Trophoblast cell (in vitro differentiated cells and primary cell): ENCODE results near the gene STAMBP.
"Not testable (repeated sequence)": the region's sequence is repeated elsewhere in the genome, so short reads cannot be mapped to it uniquely, and the experiment has no call there.

Source experiments
- DNase-seq, 2 donors: peaks; one replicate each; pipeline ENCODE4 v3.0.0-alpha.2; 2016
- H2AFZ ChIP-seq: 2 replicates; pipeline ENCODE4 v1.6.1; 2013; ENCODE audit warnings: low read length, moderate library complexity, mild to moderate bottlenecking; ENCODE audit not compliant: insufficient read depth, poor library complexity
- H2AK5ac ChIP-seq: 2 replicates; pipeline ENCODE4 v1.6.1; 2013; ENCODE audit warnings: mild to moderate bottlenecking, low read length
- H2BK120ac ChIP-seq: 2 replicates; pipeline ENCODE4 v1.6.1; 2013; ENCODE audit warnings: low read length, mild to moderate bottlenecking, moderate library complexity; ENCODE audit not compliant: insufficient read depth, poor library complexity
- H2BK12ac ChIP-seq: 2 replicates; pipeline ENCODE4 v1.6.1; 2013; ENCODE audit warnings: mild to moderate bottlenecking, low read length, moderate library complexity
- H2BK5ac ChIP-seq: 2 replicates; pipeline ENCODE4 v1.6.1; 2013; ENCODE audit warnings: low read length, low read depth, moderate library complexity, mild to moderate bottlenecking; ENCODE audit not compliant: poor library complexity
- H3K14ac ChIP-seq: 2 replicates; pipeline ENCODE4 v1.6.1; 2013; ENCODE audit warnings: mild to moderate bottlenecking, low read length
- H3K18ac ChIP-seq: 2 replicates; pipeline ENCODE4 v1.6.1; 2013; ENCODE audit warnings: mild to moderate bottlenecking, low read length
- H3K23ac ChIP-seq: 2 replicates; pipeline ENCODE4 v1.6.1; 2013; ENCODE audit warnings: low read length
- H3K27ac ChIP-seq: 2 replicates; pipeline ENCODE4 v1.5.1; 2013; ENCODE audit warnings: low read depth, mild to moderate bottlenecking, inconsistent platforms, low read length, moderate library complexity
- H3K27me3 ChIP-seq: 2 replicates; pipeline ENCODE4 v1.6.1; 2013; ENCODE audit warnings: inconsistent platforms, mild to moderate bottlenecking, low read length, moderate library complexity; ENCODE audit not compliant: insufficient read depth
- H3K36me3 ChIP-seq, 2 experiments: 1 replicate in 1 of 2; 2 replicates in 1 of 2; pipeline ENCODE4 v1.6.1; 2013; ENCODE audit warnings: low read length in 2 of 2, mild to moderate bottlenecking in 2 of 2, moderate library complexity in 1 of 2; ENCODE audit not compliant: insufficient read depth in 2 of 2, control insufficient read depth in 1 of 2
- H3K4ac ChIP-seq: 2 replicates; pipeline ENCODE4 v1.6.1; 2013; ENCODE audit warnings: low read depth, mild to moderate bottlenecking, low read length, moderate library complexity
- H3K4me1 ChIP-seq, 2 experiments: 1 replicate in 1 of 2; 2 replicates in 1 of 2; pipeline ENCODE4 v1.6.1; 2013; ENCODE audit warnings: low read length in 2 of 2, mild to moderate bottlenecking in 2 of 2, moderate library complexity in 1 of 2; ENCODE audit not compliant: insufficient read depth in 2 of 2, control insufficient read depth in 1 of 2
- H3K4me2 ChIP-seq: 2 replicates; pipeline ENCODE4 v1.6.1; 2013; ENCODE audit warnings: inconsistent platforms, mild to moderate bottlenecking, low read length, moderate library complexity
- H3K4me3 ChIP-seq: 2 replicates; pipeline ENCODE4 v1.5.1; 2013; ENCODE audit warnings: mild to moderate bottlenecking, low read depth, low read length, inconsistent platforms
- H3K79me1 ChIP-seq: one replicate; pipeline ENCODE4 v1.6.1; 2013; ENCODE audit warnings: low read length
- H3K79me2 ChIP-seq: 2 replicates; pipeline ENCODE4 v1.6.1; 2013; ENCODE audit warnings: low read length, mild to moderate bottlenecking; ENCODE audit not compliant: control insufficient read depth, insufficient read depth, poor library complexity
- H3K9ac ChIP-seq: 2 replicates; pipeline ENCODE4 v1.6.1; 2013; ENCODE audit warnings: mild to moderate bottlenecking, low read length
- H3K9me3 ChIP-seq: 2 replicates; pipeline ENCODE4 v1.6.1; 2013; ENCODE audit warnings: low read depth, mild to moderate bottlenecking, control low read depth, inconsistent platforms, low read length; ENCODE audit not compliant: insufficient read depth
- H4K12ac ChIP-seq: 2 replicates; pipeline ENCODE4 v1.6.1; 2013; ENCODE audit warnings: low read depth, mild to moderate bottlenecking, low read length, moderate library complexity
- H4K8ac ChIP-seq: 2 replicates; pipeline ENCODE4 v1.6.1; 2013; ENCODE audit warnings: low read depth, mild to moderate bottlenecking, low read length, moderate library complexity
- H4K91ac ChIP-seq: one replicate; pipeline ENCODE4 v1.6.1; 2013; ENCODE audit warnings: low read depth, mild to moderate bottlenecking, low read length, moderate library complexity
- WGBS: extraction: QIAGEN DNeasy Blood & Tissue Kit; methylation state at CpG from one replicate; pipeline ENCODE4 v1.1.7; 2013; ENCODE audit warnings: missing lambda C conversion rate; ENCODE audit not compliant: insufficient read length, insufficient coverage; ENCODE audit errors: extremely low coverage; 5-methylcytosine and 5-hydroxymethylcytosine counted together

STAMBP gene

GRCh38 chr2:73783883-73784282, 44.9 kb upstream of the STAMBP start, which contains the start of gene C2orf78:
Gene C2orf78, plus strand, starts transcription at chr2:73784183. Its CDS starts 127 bp downstream, at chr2:73784310.
- peak within 1 kb of the TSS; percentile 58 for H4K8ac ChIP-seq

DNA sequence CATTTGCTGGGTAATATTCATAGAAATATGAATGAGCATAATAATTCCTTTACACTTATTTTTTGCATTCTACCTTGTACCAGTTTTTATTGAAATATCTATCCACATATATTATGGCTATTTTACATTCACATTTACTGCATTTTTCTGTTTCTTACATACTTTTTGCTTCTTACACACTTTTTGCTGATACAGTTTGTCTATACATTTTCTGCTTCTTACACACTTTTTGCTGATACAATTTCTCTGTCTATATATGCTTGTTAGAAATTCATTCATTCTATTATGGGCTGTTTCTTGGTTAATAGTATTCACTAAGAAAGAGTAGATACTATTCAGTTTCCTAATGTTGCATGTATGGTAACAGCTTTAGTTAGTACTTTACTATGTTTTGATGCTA, 16.9 kb upstream of the STAMBP start:
- Histone ChIP-seq H2BK120ac (no peak overlapping the region), H3K14ac (no peak overlapping the region), H3K18ac (no peak overlapping the region), H2AK5ac (no peak overlapping the region), H3K36me3 (peaks cover 0 to 2% of the 10 kb centered on the region in 2 experiments), H4K12ac (no peak overlapping the region), H3K9ac (no peak overlapping the region), H3K4ac (no peak overlapping the region), H3K23ac (no peak overlapping the region), H4K8ac (no peak overlapping the region), H2BK5ac (no peak overlapping the region), H4K91ac (no peak overlapping the region), H2BK12ac (no peak overlapping the region), H3K27ac (no peak overlapping the region), H3K27me3 (no peaks in the 10 kb centered on the region), H2AFZ (no peak overlapping the region), H3K4me3 (no peak overlapping the region), H3K9me3 (peaks cover 5% of the 10 kb centered on the region), H3K79me2 (no peaks in the 10 kb centered on the region), H3K79me1 (no peaks in the 10 kb centered on the region), H3K4me1 (no peaks in the 10 kb centered on the region), H3K4me2 (no peak overlapping the region)
- DNase-seq = no peak

More at GRCh38 chr2:73783883-73784282, 44.9 kb upstream of the STAMBP start, which contains the start of gene C2orf78:
- not testable (repeated sequence) for H3K79me2 ChIP-seq, H3K27me3 ChIP-seq, DNase-seq, H2AK5ac ChIP-seq, H3K4me3 ChIP-seq, H4K91ac ChIP-seq, H3K18ac ChIP-seq, H3K23ac ChIP-seq, H3K14ac ChIP-seq, H3K79me1 ChIP-seq, H2BK120ac ChIP-seq, H3K9ac ChIP-seq, H4K12ac ChIP-seq, H3K4ac ChIP-seq, H2BK12ac ChIP-seq, H3K36me3 ChIP-seq, H2AFZ ChIP-seq, H3K4me1 ChIP-seq, H3K4me2 ChIP-seq, H2BK5ac ChIP-seq, H3K27ac ChIP-seq, H3K9me3 ChIP-seq
- WGBS = no CpG with 5 or more reads among the region's 3 CpGs

DNA sequence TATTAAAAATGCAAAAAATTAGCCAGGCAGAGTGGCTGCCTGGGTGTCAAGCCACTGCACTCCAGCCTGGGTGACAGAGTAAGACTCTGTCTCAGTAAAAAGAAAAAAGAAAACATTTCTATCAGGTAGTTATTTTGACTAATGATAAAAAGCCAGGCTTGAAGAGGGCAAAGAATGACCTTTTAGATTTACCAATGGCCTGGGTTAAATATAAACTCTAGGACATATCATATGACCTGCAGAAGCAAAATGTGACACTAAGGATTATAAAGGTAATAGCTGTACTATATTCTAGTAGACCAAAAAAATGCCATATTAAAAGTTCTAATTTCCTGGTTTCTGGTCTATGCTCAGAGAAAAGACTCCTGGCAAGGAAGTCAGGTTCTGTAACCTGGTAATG, 16.1 kb upstream of the STAMBP start:
- Histone ChIP-seq H3K9ac (no peak overlapping the region), H4K8ac (no peak overlapping the region)

GRCh38 chr2:73818296-73818695, 10.5 kb upstream of the STAMBP start:
- DNase-seq = no peak
- Histone ChIP-seq H3K9ac (no peak overlapping the region), H2BK5ac (no peak overlapping the region)

More for the DNA sequence above, 16.1 kb upstream of the STAMBP start:
- H2BK5ac ChIP-seq = no peak overlapping the region
- H3K4me1 ChIP-seq = no peaks in the 10 kb centered on the region
- peaks cover 5% of the 10 kb centered on the region for H3K9me3 ChIP-seq
- H3K27me3 ChIP-seq = no peaks in the 10 kb centered on the region
- no peak overlapping the region for H3K4ac ChIP-seq
- no peak overlapping the region for H2BK12ac ChIP-seq
- no peak overlapping the region for H3K18ac ChIP-seq
- no peak overlapping the region for H3K4me2 ChIP-seq
- no peak overlapping the region for H2BK120ac ChIP-seq
- no peak overlapping the region for H3K4me3 ChIP-seq
- H4K91ac ChIP-seq = no peak overlapping the region
- H3K79me2 ChIP-seq = no peaks in the 10 kb centered on the region
- H2AK5ac ChIP-seq = no peak overlapping the region
- H3K36me3 ChIP-seq = peaks cover 0 to 2% of the 10 kb centered on the region in 2 experiments
- DNase-seq = no peak
- no peak overlapping the region for H4K12ac ChIP-seq
- no peak overlapping the region for H3K27ac ChIP-seq
- H3K23ac ChIP-seq = no peak overlapping the region
- no peak overlapping the region for H3K14ac ChIP-seq
- no peak overlapping the region for H2AFZ ChIP-seq
- H3K79me1 ChIP-seq = no peaks in the 10 kb centered on the region

More at GRCh38 chr2:73818296-73818695, 10.5 kb upstream of the STAMBP start:
- Histone ChIP-seq H3K18ac (no peak overlapping the region), H3K14ac (no peak overlapping the region), H3K23ac (no peak overlapping the region), H3K4me2 (no peak overlapping the region), H4K91ac (no peak overlapping the region), H3K27ac (no peak overlapping the region), H3K36me3 (peaks cover 0 to 2% of the 10 kb centered on the region in 2 experiments), H2AFZ (no peak overlapping the region), H2BK12ac (no peak overlapping the region), H3K4me1 (no peaks in the 10 kb centered on the region), H4K12ac (no peak overlapping the region), H3K9me3 (peaks cover 5% of the 10 kb centered on the region), H4K8ac (no peak overlapping the region), H3K4me3 (no peak overlapping the region), H2BK120ac (no peak overlapping the region), H3K79me2 (no peaks in the 10 kb centered on the region), H3K27me3 (no peaks in the 10 kb centered on the region), H2AK5ac (no peak overlapping the region), H3K79me1 (no peaks in the 10 kb centered on the region), H3K4ac (no peak overlapping the region)
- no CpG with 5 or more reads among the region's 18 CpGs for WGBS
